Right atrium auricular region (tissue), 2 donors: ENCODE measurements around the gene DR1. TPM values are rescaled to one million over a fixed set of nuclear protein-coding genes. Genes with fewer than 3 reads are reported as not detected.
A peak's percentile ranks its signal among the peaks of the same experiment; 100 is the strongest.

Experiments used
- DNase-seq: peaks from one replicate; pipeline ENCODE4 v3.0.0-alpha.2; 2019; ENCODE audit warnings: low spot score
- H3K27ac ChIP-seq, 2 donors: fragments of 200-600 bp; sonication (generic); 1 replicate in 1 of 2; 2 replicates in 1 of 2; pipeline ENCODE4 v1.5.1; 2016 to 2019
- H3K27me3 ChIP-seq, 2 donors: fragments of 200-600 bp; sonication (generic); one replicate each; pipeline versions ENCODE4 v1.5.1 to v1.6.0; 2017 to 2019
- H3K36me3 ChIP-seq: fragments of 200-600 bp; sonication (generic); one replicate; pipeline ENCODE4 v1.5.1; 2016
- H3K4me1 ChIP-seq, 2 donors: fragments of 200-600 bp; sonication (generic); one replicate each; pipeline versions ENCODE4 v1.5.1 to v1.6.0; 2017 to 2019
- H3K4me3 ChIP-seq, 2 donors: fragments of 200-600 bp; sonication (generic); 1 replicate in 1 of 2; 2 replicates in 1 of 2; pipeline ENCODE4 v1.5.1; 2017 to 2019; ENCODE audit warnings: mild to moderate bottlenecking in 1 of 2, moderate library complexity in 1 of 2
- H3K9me3 ChIP-seq, 2 donors: fragments of 200-600 bp; sonication (generic); one replicate each; pipeline ENCODE4 v1.5.1; 2019
- total RNA-seq, 2 donors: library from RNA; depleted of rRNA; stranded (reverse); fragments of >200 nt; gene quantifications; one replicate each; pipeline ENCODE4 v1.1.0, GENCODE V29; 2016
- TF ChIP-seq, protein P1 (sequence below), 2 donors: fragments of 200-600 bp; sonication (generic); IDR thresholded peaks; one replicate each; pipeline ENCODE4 v1.5.1; 2019; ENCODE audit warnings: antibody characterized with exemption in 2 of 2

The DR1 gene
- total RNA-seq: 10 to 100 TPM; 19.3 to 28.9 TPM

- Histone ChIP-seq H3K36me3 (no peaks in the 10 kb centered on the region), H3K4me1 (peaks cover 0 to 22% of the 10 kb centered on the region in 2 donors), H3K27me3 (no peaks in the 10 kb centered on the region), H3K9me3 (no peaks in the 10 kb centered on the region), H3K27ac (peak within 1 kb of the TSS; percentile 97 to 98), H3K4me3 (peak within 1 kb of the TSS; percentile 96)
- TF ChIP-seq, protein P1, sequence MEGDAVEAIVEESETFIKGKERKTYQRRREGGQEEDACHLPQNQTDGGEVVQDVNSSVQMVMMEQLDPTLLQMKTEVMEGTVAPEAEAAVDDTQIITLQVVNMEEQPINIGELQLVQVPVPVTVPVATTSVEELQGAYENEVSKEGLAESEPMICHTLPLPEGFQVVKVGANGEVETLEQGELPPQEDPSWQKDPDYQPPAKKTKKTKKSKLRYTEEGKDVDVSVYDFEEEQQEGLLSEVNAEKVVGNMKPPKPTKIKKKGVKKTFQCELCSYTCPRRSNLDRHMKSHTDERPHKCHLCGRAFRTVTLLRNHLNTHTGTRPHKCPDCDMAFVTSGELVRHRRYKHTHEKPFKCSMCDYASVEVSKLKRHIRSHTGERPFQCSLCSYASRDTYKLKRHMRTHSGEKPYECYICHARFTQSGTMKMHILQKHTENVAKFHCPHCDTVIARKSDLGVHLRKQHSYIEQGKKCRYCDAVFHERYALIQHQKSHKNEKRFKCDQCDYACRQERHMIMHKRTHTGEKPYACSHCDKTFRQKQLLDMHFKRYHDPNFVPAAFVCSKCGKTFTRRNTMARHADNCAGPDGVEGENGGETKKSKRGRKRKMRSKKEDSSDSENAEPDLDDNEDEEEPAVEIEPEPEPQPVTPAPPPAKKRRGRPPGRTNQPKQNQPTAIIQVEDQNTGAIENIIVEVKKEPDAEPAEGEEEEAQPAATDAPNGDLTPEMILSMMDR (IDR thresholded peaks at IDR 0.05): no peak
- DNase-seq: peak; percentile 94
Observed at GRCh38 chr1:93345633-93346420, at the start of gene DR1. Gene DR1, plus strand, starts transcription at chr1:93345907. Its CDS starts 739 bp downstream, at chr1:93346646.

GRCh38 chr1:93296555-93297154, 49.1 kb upstream of the DR1 start:
- H3K4me1 ChIP-seq: no peaks in the 10 kb centered on the region
- TF ChIP-seq, protein P1 (IDR thresholded peaks at IDR 0.05): no peak
- no peaks in the 10 kb centered on the region for H3K36me3 ChIP-seq
- H3K4me3 ChIP-seq: no peak overlapping the region
- no peak overlapping the region for H3K27ac ChIP-seq
- DNase-seq: no peak
- no peaks in the 10 kb centered on the region for H3K9me3 ChIP-seq
- no peaks in the 10 kb centered on the region for H3K27me3 ChIP-seq

GRCh38 chr1:93301131-93301530, 44.6 kb upstream of the DR1 start:
- DNase-seq: no peak
- no peaks in the 10 kb centered on the region for H3K27me3 ChIP-seq
- no peaks in the 10 kb centered on the region for H3K36me3 ChIP-seq
- H3K4me1 ChIP-seq: no peaks in the 10 kb centered on the region
- TF ChIP-seq, protein P1 (IDR thresholded peaks at IDR 0.05): no peak
- no peak overlapping the region for H3K4me3 ChIP-seq
- H3K9me3 ChIP-seq: no peaks in the 10 kb centered on the region
- no peak overlapping the region for H3K27ac ChIP-seq

DNA sequence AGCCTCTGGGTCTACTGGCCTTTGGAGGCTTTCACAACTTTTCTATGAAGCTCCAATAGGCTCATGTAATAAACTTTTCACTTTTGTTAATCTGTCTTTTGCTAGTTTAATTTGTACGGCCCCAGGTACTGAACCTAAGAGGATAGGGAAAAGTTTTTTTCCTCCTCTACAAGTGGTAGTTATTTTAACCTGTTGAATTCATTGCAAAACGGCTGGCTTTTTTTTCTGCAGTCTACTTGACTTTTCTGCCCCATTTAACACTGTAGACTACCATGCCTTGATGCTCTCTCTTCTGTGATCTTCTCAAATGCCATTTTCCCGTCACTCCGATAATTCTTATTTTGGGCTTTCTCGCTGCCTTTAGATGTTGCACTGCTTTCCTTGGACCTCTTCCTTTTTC, 43.6 kb upstream of the DR1 start:
- DNase-seq: no peak
- no peaks in the 10 kb centered on the region for H3K4me1 ChIP-seq
- TF ChIP-seq, protein P1 (IDR thresholded peaks at IDR 0.05): no peak

DNA sequence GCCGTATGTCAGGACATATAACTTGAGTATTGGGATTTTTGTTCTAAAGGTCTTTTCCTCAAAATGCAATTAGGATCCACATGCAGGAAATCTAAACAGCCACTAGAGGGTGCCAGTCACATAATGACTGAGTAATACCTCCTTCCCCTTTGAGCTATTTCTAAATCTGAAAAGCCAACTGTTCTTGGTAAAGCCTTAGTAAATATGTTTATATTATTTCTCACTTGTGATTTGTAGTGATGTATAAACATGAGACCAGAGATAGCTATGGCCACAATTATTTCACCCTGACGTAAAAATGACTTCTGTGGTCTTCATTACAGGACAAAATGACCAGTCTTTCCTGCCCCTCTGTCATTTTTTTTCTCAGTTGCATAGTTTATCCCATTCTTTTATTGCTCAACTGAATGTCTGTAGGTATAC, 41.0 kb upstream of the DR1 start:
- DNase-seq: no peak
- Histone ChIP-seq H3K4me1 (no peaks in the 10 kb centered on the region), H3K4me3 (no peak overlapping the region), H3K36me3 (no peaks in the 10 kb centered on the region), H3K27ac (no peak overlapping the region), H3K27me3 (no peaks in the 10 kb centered on the region), H3K9me3 (no peaks in the 10 kb centered on the region)
- TF ChIP-seq, protein P1 (IDR thresholded peaks at IDR 0.05): peak; percentile 75 to 90

More for the DNA sequence above, 43.6 kb upstream of the DR1 start:
- Histone ChIP-seq H3K4me3 (no peak overlapping the region), H3K9me3 (no peaks in the 10 kb centered on the region), H3K36me3 (no peaks in the 10 kb centered on the region), H3K27ac (no peak overlapping the region), H3K27me3 (no peaks in the 10 kb centered on the region)
